DMS53 (cell line): ENCODE results near the gene TSHZ2.

Experiments used
- DNase-seq: peaks from one replicate; lab custom pipeline; 2025; lab: John Stamatoyannopoulos, UW

The TSHZ2 gene

GRCh38 chr20:52972190-52972937 is at the start of gene TSHZ2:
Gene TSHZ2 (plus strand): TSS chr20:52972358. CDS start chr20:52973294, 936 bp downstream.
- DNase-seq: no peak

GRCh38 chr20:52922436-52922835 is 49.7 kb upstream of the TSHZ2 start:
- no peak for DNase-seq

- DNase-seq: no peak
These were observed 48.8 kb upstream of the TSHZ2 start for GRCh38 chr20:52923123-52923937.

DNA sequence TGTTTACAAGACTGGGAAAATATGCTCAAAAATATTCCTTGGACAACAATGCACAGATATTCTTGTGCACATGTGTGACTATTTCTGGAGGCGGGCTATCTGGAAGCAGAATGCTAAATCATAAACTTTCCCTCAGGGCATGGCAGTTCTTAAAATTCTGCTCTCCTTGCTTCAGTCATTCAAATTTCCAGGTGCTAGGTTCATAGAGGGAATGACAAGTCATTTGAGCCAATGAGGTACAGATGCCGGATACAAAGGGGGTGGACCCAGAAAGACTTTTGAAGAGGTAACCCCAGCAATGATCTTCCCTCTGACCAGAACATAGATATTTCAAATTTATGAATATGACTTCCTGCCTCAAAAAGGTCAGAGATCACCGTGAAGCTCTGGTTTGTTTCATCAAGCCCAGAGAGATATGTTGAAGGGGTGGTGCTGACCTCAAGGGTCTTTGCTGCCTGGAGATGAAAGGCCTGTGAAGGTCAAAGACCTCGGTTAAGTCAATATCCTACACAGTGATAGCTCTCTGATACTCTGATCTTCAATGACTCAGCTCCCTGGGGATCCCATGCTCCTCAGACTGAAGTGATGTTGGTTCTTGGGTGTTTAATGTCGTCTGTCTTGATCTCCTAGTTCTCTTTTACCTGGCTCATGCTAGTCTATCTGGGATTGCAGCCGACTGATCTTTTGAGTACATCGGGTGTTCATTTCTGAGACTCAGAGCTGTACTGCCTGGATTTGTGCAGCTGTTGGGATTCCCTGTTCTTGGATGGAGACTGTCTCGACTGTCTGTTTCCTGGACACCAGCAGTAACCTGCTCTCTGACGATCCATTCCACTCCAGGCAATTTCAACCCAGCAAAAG is 47.5 kb upstream of the TSHZ2 start:
- DNase-seq: no peak

DNA sequence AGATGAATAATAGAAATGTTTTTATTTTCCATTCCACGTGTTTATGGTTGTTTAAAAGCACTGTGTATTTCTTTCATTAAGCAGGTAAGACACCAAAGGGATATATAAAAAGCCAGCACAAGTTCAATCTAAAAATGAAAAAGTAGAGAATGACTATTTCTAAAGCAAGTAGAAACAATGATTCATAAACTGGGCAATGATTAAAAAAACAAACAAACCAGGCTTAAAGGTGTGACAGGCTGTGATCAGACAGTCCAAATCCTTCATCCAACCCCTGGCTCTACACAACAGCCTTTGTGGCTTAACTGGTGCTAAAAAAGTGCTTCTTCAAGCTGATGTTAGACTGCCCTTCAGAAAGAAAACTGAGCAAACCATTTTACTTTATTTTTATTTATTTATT is 45.7 kb upstream of the TSHZ2 start:
- DNase-seq: no peak

- DNase-seq: no peak
These were observed 38.3 kb upstream of the TSHZ2 start for GRCh38 chr20:52933867-52934266.

DNA sequence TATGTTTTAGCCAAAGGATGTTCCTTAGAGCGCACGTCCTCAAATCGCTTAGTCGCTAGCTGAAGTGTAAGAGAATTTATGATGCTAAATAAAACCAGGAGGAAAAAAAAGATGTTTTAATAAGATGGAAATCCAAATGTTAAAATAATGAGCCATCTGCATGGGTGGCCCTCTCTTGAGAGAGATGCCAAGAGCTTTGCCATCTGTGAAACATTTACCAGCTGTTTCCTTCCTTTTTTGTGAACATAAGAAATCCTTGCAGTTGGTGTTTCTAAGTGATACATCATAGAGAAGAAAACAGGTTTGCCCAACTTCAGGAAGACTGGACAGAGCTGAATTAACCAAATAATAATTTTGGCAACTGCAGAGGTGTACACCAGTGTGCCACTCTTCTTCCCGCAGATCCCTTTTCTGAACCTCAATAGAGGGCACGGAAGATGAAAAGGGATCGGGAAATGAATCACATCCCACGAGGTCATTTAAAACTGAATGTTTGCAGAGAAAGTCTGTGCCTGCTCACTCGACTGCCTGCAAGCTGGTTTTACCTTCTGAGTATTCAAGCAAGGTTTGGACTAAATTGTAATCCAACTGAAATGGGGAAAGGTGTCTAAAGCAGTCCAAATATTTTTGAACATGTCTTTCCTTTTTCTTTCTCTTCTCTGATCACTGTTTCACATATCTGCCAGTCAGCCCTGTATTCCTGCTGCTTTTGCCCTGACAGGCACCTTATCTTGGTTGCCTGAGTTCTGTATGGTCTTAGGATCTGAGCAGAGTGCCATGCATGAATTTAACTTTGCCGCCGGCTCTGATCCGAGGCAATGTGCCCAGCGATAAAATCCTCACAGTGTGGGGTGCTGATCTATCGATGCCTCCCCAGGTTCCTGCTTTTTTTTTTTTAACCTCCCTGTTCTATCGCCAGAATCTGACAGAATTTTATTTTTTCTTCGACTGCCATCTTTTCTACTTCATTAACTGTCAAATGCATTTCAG is 35.5 kb upstream of the TSHZ2 start:
- DNase-seq: no peak

DNA sequence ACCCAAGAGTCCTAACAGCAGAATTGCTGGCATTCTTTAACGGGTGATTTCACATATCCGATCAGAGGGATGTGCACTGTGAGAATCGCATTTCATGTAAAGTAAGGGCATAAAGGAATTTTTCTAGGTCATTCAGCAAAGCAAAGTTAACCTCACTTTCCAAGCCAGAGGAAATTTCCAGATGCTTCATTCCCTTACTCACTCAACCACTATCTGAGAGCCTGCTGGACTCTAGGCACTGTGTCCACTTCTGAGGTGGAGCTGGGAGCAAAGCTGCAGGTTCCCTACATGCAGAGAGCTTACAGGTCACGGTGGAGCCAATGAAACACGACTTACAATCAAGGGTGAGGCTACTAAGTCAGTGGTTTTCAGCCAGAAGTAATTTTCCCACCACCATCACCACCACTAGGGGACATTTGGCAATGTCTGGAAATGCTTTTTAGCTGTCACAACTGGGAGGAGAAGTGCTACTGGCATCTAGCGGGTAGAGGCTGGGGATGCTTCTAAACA is 34.5 kb upstream of the TSHZ2 start:
- DNase-seq: no peak

DNA sequence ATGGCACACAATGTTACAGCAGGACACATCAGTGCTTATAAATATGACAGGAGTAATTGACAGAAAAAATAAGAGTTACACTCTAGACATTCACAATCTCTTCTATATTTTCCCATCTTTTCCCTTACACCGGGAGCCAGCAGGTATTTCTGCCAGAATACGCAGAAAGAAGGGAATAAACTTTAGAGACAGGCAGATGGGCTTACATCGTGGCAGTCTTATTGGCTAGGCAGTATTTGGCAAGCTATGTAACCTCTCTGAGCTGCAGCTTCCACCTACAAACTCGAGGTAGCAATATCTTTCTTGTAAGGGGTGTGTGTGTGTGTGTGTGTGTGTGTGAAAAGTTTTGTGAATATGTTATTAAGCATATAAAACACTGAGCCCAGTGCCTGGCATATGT is 33.0 kb upstream of the TSHZ2 start:
- no peak for DNase-seq

DNA sequence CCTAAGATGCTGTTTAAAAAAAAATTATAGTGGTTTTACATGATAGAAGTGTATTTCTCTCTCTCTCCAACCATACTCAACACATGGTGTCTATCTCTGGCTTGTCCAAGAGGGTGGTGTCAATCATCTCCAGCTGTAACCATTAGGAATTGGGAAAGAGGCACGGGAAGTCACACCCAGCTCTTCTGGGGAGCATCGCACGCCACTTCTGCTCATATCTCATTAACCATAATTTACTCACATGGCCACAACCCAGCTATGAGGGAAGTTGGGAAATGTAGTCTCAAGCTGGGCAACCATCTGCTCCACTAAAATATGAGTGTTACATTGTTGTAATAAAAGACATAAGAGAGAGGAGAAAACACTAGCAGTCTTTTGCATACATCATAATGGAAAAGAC is 30.4 kb upstream of the TSHZ2 start:
- no peak for DNase-seq

DNA sequence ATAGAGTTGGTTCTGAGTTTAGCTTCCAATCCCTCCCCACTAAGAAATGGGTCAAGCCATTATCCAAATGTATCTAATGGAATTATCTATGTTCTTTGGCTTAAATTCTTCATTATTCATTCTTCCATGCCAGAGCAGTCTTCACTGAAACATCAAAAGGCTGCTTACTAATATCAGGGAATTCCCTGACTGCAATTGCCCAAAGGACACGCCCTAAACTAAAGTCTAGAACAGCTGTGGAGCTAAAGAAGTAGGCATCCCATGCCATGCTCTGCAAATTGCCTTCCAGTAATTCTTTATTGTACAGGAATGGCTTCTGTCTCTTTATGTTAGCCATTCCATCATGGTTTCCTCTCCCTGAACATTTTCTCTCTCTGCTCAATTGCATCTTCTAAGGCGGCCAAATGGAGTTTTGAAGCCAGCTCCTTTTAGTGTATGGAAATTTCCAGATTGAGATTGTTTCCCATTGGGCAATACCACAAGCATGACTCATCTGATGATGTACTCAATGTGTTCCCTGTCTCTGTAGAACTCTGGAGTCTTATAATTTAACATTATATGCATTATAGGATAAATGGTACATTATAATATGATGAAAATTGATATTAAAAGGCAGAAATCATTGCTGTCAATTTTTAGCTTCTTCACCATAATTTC is 28.8 kb upstream of the TSHZ2 start:
- DNase-seq: no peak

DNA sequence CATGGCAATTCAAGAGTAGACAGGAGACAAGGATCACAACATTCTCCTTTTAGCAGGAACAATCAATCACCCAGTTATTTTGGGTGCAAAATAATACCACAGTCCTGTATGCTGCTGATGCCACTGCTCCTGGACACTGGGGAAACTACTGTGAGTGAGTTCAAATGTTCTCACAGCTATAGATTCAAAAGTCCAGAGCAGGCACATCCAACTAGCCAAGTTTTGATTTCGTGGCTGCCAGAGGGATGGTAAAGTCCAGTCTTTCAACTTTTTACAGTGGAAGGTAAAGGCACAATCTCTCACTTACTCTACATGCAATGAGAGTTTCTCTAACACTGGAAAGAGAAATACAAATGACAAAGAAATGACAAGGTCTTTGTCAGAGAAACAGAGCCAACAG is 26.9 kb upstream of the TSHZ2 start:
- DNase-seq: no peak

DNA sequence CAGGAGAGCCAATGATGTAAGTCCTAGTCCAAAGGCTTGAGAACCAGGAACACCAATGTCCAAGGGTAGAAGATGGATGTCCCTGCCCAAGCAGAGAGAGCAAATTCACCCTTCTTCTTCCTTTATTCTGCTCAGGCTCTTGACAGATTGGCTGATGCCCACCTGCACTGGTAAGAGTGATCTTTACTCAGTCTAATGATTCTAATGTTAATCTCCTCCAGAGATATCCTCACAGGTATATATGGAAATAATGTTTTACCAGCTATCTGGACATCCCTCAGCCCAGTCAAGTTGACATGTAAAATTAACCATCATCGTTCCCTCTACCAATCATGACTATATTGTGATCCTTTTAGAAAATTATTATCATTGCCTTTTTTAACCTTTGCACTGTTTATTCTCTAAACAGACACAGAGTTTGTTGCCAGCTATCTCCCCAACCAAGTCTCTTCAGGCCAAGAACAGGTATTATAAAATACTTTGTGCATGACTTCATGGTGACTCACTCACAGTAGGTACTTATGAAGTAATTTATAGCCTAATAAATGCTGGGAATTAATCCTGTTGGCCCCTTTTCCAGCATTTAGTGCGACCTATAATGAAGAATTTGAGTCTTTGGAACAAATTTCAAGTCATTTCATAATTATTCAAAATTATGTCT is 26.2 kb upstream of the TSHZ2 start:
- DNase-seq: no peak

GRCh38 chr20:52948491-52948890 is 23.7 kb upstream of the TSHZ2 start:
- DNase-seq: no peak

DNA sequence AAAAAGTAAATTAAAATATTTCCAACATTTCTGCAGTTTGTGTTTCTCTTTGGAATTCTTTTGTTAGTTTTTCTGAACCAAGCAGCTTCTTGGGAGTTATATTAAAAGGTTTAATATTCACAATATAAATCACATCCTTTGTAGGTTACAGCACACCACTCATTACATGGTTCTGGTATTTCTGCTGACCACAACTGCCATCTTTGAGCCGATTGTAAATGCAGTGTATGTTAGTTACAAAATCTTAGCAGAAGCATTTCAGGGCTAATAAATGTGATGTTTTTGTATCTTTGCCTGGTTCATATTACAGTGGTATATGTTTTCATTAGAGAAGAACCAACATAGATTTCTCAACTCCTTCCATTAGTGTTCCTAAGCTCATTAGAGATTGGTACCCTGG is 19.1 kb upstream of the TSHZ2 start:
- no peak for DNase-seq

DNA sequence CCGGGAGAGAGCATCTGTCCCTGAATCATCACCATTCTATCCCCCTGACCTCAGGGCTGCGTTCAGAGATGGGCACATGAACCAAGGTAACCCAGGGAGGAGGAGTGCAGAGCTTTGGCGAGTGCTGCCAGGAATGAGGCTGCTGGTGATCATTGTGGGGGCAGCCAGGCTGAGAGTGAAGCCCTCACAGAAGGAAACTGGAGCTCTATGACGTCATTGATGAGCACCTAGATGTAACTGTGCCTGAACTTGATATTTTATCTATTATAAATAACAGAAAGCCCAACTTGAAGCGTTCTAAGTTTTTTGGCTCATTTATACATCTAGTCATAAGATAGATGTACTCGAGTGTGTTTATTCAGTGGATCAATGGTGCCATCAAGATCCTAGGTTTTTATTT is 17.3 kb upstream of the TSHZ2 start:
- DNase-seq: no peak

- DNase-seq: no peak
These were observed 13.9 kb upstream of the TSHZ2 start for GRCh38 chr20:52958211-52958610.

DNA sequence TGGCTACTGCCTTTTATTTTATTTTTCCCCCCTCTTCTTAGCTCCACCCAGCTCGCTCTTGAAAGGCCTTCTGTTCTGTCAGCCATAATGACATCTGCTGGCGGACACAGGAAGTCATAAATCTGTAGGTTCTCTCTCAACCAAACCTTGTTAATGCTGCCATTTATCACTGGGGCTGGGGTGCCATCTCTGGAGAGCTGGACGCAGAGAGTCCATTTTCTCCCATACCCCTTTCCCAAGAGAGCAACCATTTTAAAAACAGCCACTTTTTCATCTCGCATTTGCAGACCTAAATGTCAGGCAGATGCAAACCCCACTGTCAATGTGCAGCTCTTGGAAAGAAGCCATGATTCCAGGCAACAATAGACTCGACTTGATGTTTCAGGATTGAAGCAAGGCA is 13.0 kb upstream of the TSHZ2 start:
- peak; percentile 21 for DNase-seq

DNA sequence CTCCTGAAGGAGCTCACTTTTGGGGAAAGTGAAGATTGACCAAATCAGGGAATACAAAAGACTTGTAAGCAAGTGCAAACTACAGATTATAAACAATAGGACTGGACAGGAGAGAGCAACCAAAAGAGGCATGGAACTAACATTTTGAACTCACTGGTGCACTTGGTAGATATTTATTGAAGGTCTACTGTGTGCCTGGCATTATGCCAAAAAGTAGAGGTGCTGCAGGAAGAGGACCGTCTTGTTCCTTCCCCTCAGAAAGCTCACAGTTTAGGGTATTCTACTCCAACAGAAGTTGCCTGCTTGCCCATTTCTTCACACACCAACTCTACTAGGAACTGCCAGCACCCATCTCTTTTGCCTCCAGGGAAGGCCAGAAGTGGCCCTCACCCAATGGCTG is 10.0 kb upstream of the TSHZ2 start:
- no peak for DNase-seq

- DNase-seq: no peak
These were observed 9.0 kb upstream of the TSHZ2 start for GRCh38 chr20:52963131-52963530.
